MM.1S (cell line): ENCODE measurements around the gene LBH.

Experiments used
- DNase-seq: peaks from one replicate; pipeline ENCODE4 v3.0.0-alpha.2; 2015
- H2AFZ ChIP-seq: fragments of 300-600 bp; sonication (generic); 2 replicates; pipeline ENCODE4 v1.6.0; 2016; ENCODE audit warnings: antibody characterized with exemption, low read length
- H3F3A ChIP-seq: fragments of 300-600 bp; sonication (generic); 2 replicates; pipeline ENCODE4 v1.6.1; 2016; ENCODE audit warnings: mild to moderate bottlenecking, antibody characterized with exemption, low read length, moderate library complexity, mixed read lengths; ENCODE audit not compliant: insufficient read depth
- H3K27ac ChIP-seq: fragments of 300-600 bp; sonication (generic); 2 replicates; pipeline ENCODE4 v1.5.1; 2016; ENCODE audit warnings: mild to moderate bottlenecking, low read length
- H3K27me3 ChIP-seq: fragments of 300-600 bp; sonication (generic); replicated peaks from 2 replicates; pipeline ENCODE4 v1.6.0; 2016; ENCODE audit warnings: low read length; ENCODE audit not compliant: insufficient read depth
- H3K36me3 ChIP-seq: fragments of 300-600 bp; sonication (generic); replicated peaks from 2 replicates; pipeline ENCODE4 v1.6.1; 2016; ENCODE audit warnings: mild to moderate bottlenecking, low read length, mixed read lengths; ENCODE audit not compliant: insufficient read depth
- H3K4me1 ChIP-seq: fragments of 300-600 bp; sonication (generic); 2 replicates; pipeline ENCODE4 v1.6.1; 2016; ENCODE audit warnings: low read length, mixed read lengths
- H3K4me2 ChIP-seq: fragments of 300-600 bp; sonication (generic); 2 replicates; pipeline ENCODE4 v1.6.0; 2016; ENCODE audit warnings: low read depth, low read length
- H3K4me3 ChIP-seq: fragments of 300-600 bp; sonication (generic); 2 replicates; pipeline ENCODE4 v1.5.1; 2016; ENCODE audit warnings: low read length, mixed read lengths
- H3K79me2 ChIP-seq: fragments of 300-600 bp; sonication (generic); 2 replicates; pipeline ENCODE4 v1.6.1; 2016; ENCODE audit warnings: mixed run types, low read length, mixed read lengths
- H3K9ac ChIP-seq: fragments of 300-600 bp; sonication (generic); 2 replicates; pipeline ENCODE4 v1.6.1; 2016; ENCODE audit warnings: low read length, mixed read lengths
- H3K9me2 ChIP-seq: fragments of 300-600 bp; sonication (generic); replicated peaks from 2 replicates; pipeline ENCODE4 v1.6.1; 2016; ENCODE audit warnings: mild to moderate bottlenecking, low read length, mixed read lengths; ENCODE audit not compliant: insufficient read depth
- H3K9me3 ChIP-seq: fragments of 300-600 bp; sonication (generic); replicated peaks from 2 replicates; pipeline ENCODE4 v1.6.1; 2016; ENCODE audit warnings: mild to moderate bottlenecking, low read length, mixed read lengths; ENCODE audit not compliant: insufficient read depth
- H4K20me1 ChIP-seq: fragments of 300-600 bp; sonication (generic); 2 replicates; pipeline ENCODE4 v1.6.1; 2016; ENCODE audit warnings: mild to moderate bottlenecking, low read length, moderate library complexity, mixed read lengths; ENCODE audit not compliant: insufficient read depth
- EZH2 ChIP-seq: fragments of 300-600 bp; sonication (generic); optimal IDR thresholded peaks from 2 replicates; pipeline ENCODE3; 2017; ENCODE audit warnings: low read depth, mild to moderate bottlenecking, antibody characterized with exemption, low read length, mixed read lengths
- EZH2phosphoT487 ChIP-seq: fragments of 300-600 bp; sonication (generic); IDR thresholded peaks from 2 replicates; pipeline ENCODE4 v1.6.1; 2018; ENCODE audit warnings: antibody characterized with exemption, low read length
- TF ChIP-seq, protein P1 (sequence below): fragments of 300-600 bp; sonication (generic); IDR thresholded peaks from 2 replicates; pipeline ENCODE4 v1.5.1; 2016; ENCODE audit warnings: antibody characterized with exemption, low read length, mixed read lengths

LBH gene

DNA sequence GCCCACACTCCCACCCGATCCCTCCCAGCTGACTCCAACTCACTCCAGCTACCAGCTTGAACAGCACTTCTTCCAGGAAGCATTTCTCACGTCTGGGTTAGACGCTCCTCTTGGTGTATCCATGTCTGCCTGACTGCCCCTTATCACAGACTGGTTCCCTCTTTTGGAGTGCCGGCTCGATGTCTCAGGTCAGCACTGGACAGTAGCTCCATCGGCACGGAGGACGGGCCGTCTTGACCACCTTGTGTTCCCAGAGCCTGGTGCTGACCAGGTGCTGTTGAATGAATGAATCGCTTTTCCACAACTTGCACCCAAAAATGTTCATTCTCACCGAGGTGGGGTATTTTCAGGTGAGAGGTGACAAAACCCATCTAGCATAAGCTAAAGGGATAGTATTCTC lies 71.8 kb downstream of the LBH start:
- Histone ChIP-seq H3K79me2 (no peaks in the 10 kb centered on the region), H3K9me2 (no peaks in the 10 kb centered on the region), H3K4me1 (no peaks in the 10 kb centered on the region), H3K9me3 (no peaks in the 10 kb centered on the region), H3K27ac (no peak overlapping the region), H3K4me2 (no peak overlapping the region), H3F3A (no peaks in the 10 kb centered on the region), H4K20me1 (no peaks in the 10 kb centered on the region), H3K36me3 (no peaks in the 10 kb centered on the region), H3K27me3 (no peaks in the 10 kb centered on the region), H2AFZ (no peak overlapping the region), H3K4me3 (no peak overlapping the region), H3K9ac (no peak overlapping the region)
- no peak for DNase-seq
- TF ChIP-seq EZH2 (no peak), EZH2phosphoT487 (no peak)
- TF ChIP-seq, protein P1, sequence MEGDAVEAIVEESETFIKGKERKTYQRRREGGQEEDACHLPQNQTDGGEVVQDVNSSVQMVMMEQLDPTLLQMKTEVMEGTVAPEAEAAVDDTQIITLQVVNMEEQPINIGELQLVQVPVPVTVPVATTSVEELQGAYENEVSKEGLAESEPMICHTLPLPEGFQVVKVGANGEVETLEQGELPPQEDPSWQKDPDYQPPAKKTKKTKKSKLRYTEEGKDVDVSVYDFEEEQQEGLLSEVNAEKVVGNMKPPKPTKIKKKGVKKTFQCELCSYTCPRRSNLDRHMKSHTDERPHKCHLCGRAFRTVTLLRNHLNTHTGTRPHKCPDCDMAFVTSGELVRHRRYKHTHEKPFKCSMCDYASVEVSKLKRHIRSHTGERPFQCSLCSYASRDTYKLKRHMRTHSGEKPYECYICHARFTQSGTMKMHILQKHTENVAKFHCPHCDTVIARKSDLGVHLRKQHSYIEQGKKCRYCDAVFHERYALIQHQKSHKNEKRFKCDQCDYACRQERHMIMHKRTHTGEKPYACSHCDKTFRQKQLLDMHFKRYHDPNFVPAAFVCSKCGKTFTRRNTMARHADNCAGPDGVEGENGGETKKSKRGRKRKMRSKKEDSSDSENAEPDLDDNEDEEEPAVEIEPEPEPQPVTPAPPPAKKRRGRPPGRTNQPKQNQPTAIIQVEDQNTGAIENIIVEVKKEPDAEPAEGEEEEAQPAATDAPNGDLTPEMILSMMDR, result no peak

DNA sequence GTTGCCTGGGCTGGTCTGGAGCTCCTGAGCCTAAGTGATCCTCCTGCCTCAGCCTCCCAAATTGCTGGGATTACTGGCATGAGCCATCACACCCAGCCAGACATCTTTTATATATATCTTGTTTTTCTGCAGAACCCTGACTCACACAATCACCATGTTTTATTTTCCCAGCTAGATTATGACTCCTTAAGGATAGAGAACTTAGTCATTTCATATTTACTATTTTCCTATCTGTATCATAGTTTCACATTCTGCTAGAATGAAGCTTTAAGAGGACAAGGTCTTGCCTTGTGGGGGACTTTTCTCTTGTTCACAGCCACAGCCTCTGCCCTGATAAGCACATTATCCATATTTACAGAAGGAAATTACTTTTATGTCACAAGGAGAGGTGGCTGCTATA lies 73.9 kb downstream of the LBH start:
- TF ChIP-seq EZH2phosphoT487 (no peak), EZH2 (no peak)
- Histone ChIP-seq H3K27me3 (no peaks in the 10 kb centered on the region), H3K4me2 (no peak overlapping the region), H3K9ac (no peak overlapping the region), H3K79me2 (no peaks in the 10 kb centered on the region), H3K4me1 (no peaks in the 10 kb centered on the region), H3K36me3 (no peaks in the 10 kb centered on the region), H3K9me2 (no peaks in the 10 kb centered on the region), H3F3A (no peaks in the 10 kb centered on the region), H4K20me1 (no peaks in the 10 kb centered on the region), H3K27ac (no peak overlapping the region), H3K9me3 (no peaks in the 10 kb centered on the region), H2AFZ (no peak overlapping the region), H3K4me3 (no peak overlapping the region)
- no peak for DNase-seq

DNA sequence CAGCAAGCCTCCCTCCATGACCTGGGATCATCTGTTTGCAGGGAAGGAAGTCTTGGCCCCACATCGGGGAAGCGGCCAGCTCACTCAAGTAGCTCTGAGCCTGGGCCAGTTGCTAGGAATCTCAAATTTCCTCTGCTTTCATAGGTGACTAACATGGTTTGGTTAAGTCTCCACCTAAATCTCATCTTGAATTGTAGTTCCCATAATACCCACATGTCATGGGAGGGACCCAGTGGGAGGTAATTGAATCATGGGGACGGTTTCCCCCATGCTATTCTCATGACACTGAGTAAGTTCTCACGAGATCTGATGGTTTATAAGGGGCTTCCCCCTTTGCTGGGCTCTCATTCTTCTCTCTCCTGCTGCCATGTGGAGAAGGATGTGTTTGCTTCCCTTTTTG lies 75.2 kb downstream of the LBH start:
- Histone ChIP-seq H2AFZ (no peak overlapping the region), H3K9me2 (no peaks in the 10 kb centered on the region), H3K27ac (no peak overlapping the region), H4K20me1 (no peaks in the 10 kb centered on the region), H3K79me2 (no peaks in the 10 kb centered on the region), H3K27me3 (no peaks in the 10 kb centered on the region), H3K9ac (no peak overlapping the region), H3K4me3 (no peak overlapping the region), H3K4me2 (no peak overlapping the region), H3K4me1 (no peaks in the 10 kb centered on the region), H3K9me3 (no peaks in the 10 kb centered on the region), H3K36me3 (no peaks in the 10 kb centered on the region), H3F3A (no peaks in the 10 kb centered on the region)
- DNase-seq, result no peak
- TF ChIP-seq EZH2, result no peak
- TF ChIP-seq, protein P1, result no peak
- no peak for TF ChIP-seq EZH2phosphoT487

DNA sequence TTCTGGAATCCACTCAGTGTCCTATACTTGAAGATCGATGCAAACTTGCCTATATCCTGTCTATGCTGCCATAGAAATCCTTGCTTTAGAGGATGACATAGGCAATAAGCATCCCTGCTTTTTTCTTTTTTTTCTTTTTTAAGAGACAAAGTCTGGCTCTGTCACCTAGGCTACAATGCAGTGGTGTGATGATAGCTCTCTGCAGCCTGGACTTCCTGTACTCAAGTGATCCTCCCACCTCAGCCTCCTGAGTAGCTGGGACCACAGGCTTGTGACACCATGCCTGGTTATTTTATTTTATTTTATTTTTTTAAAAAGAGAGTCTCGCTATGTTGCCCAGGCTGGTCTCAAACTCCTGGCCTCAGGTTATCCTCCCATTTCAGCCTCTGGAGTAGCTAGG lies 76.9 kb downstream of the LBH start:
- Histone ChIP-seq H3K4me1 (no peaks in the 10 kb centered on the region), H3F3A (no peaks in the 10 kb centered on the region), H3K9me3 (no peaks in the 10 kb centered on the region), H3K79me2 (no peaks in the 10 kb centered on the region), H3K9me2 (no peaks in the 10 kb centered on the region), H3K27me3 (no peaks in the 10 kb centered on the region), H3K9ac (no peak overlapping the region), H3K27ac (no peak overlapping the region), H2AFZ (no peak overlapping the region), H3K36me3 (no peaks in the 10 kb centered on the region), H3K4me3 (no peak overlapping the region), H3K4me2 (no peak overlapping the region), H4K20me1 (no peaks in the 10 kb centered on the region)
- no peak for DNase-seq
- TF ChIP-seq, protein P1, result no peak
- TF ChIP-seq EZH2, result no peak
- TF ChIP-seq EZH2phosphoT487, result no peak
